ENCODE data around the gene CRMP1.
A peak's percentile ranks its signal among the peaks of the same experiment; 100 is the strongest.

Gene CRMP1

GRCh38 chr4:5919571-5919970, 26.7 kb upstream of the CRMP1 start:
- peak; percentile 25 for DNase-seq (ENCODE audit: low spot score)

- DNase-seq (ENCODE audit: low spot score): no peak
Measured at GRCh38 chr4:5919044-5919443, 26.2 kb upstream of the CRMP1 start.

- peak; percentile 66 for DNase-seq (ENCODE audit: low spot score)
Measured at GRCh38 chr4:5918331-5918985, 25.6 kb upstream of the CRMP1 start.

GRCh38 chr4:5917672-5918071, 24.8 kb upstream of the CRMP1 start:
- DNase-seq (ENCODE audit: low spot score): peak; percentile 37

GRCh38 chr4:5916229-5916628, 23.3 kb upstream of the CRMP1 start:
- DNase-seq (ENCODE audit: low spot score): peak; percentile 25

GRCh38 chr4:5913454-5913853, 20.6 kb upstream of the CRMP1 start:
- no peak for DNase-seq (ENCODE audit: low spot score)

GRCh38 chr4:5912614-5913019, 19.7 kb upstream of the CRMP1 start:
- DNase-seq (ENCODE audit: low spot score): peak; percentile 20

GRCh38 chr4:5908876-5909427, 16.1 kb upstream of the CRMP1 start:
- no peak for DNase-seq (ENCODE audit: low spot score)

GRCh38 chr4:5906191-5906590, 13.3 kb upstream of the CRMP1 start:
- DNase-seq (ENCODE audit: low spot score): no peak

- no peak for DNase-seq (ENCODE audit: low spot score)
Measured at GRCh38 chr4:5905714-5906113, 12.8 kb upstream of the CRMP1 start.

- no peak for DNase-seq (ENCODE audit: low spot score)
Measured at GRCh38 chr4:5900844-5901243, 8.0 kb upstream of the CRMP1 start.

- DNase-seq (ENCODE audit: low spot score): no peak
Measured at GRCh38 chr4:5899881-5900280, 7.0 kb upstream of the CRMP1 start.

- no peak for DNase-seq (ENCODE audit: low spot score)
Measured at GRCh38 chr4:5899396-5899795, 6.5 kb upstream of the CRMP1 start.

- DNase-seq (ENCODE audit: low spot score): no peak
Measured at GRCh38 chr4:5897674-5898073, 4.8 kb upstream of the CRMP1 start.

- no peak for DNase-seq (ENCODE audit: low spot score)
Measured at GRCh38 chr4:5895287-5895686, 2.4 kb upstream of the CRMP1 start.

GRCh38 chr4:5894266-5894665, 1.4 kb upstream of the CRMP1 start:
- no peak for DNase-seq (ENCODE audit: low spot score)

GRCh38 chr4:5893591-5893990, 705 bp upstream of the CRMP1 start:
- no peak for DNase-seq (ENCODE audit: low spot score)

- no peak for DNase-seq (ENCODE audit: low spot score)
Measured at GRCh38 chr4:5892323-5893003, 423 bp downstream of the CRMP1 start.

- DNase-seq (ENCODE audit: low spot score): no peak
Measured at GRCh38 chr4:5891563-5892322, 1.1 kb downstream of the CRMP1 start.

GRCh38 chr4:5890063-5890727, 2.7 kb downstream of the CRMP1 start:
- no peak for DNase-seq (ENCODE audit: low spot score)

- DNase-seq (ENCODE audit: low spot score): no peak
Measured at GRCh38 chr4:5889002-5889696, 3.7 kb downstream of the CRMP1 start.

All from left forelimb (tissue), 1 donor.